ENCODE data around the gene SNRNP25. TPM values are rescaled to one million over a fixed set of nuclear protein-coding genes. Genes with fewer than 3 reads are reported as not detected.

The SNRNP25 gene
- total and polyA plus RNA-seq, 4 donors: 10.3 to 30.9 (median 20.9) TPM

GRCh38 chr16:61879-62281 lies 8.3 kb downstream of the SNRNP25 start:
- 93 to 95% methylated on average over 32 of the region's 32 CpGs for WGBS, 2 donors
- TF ChIP-seq CTCF (IDR thresholded peaks at IDR 0.05; ENCODE audit: control extremely low read depth, extremely low read depth): no peak
- H3K36me3 ChIP-seq (ENCODE audit: control insufficient read depth in 4 of 4, insufficient read depth in 4 of 4, low read length in 4 of 4): peaks cover 0 to 76% (median 27%) of the 10 kb centered on the region in 4 donors
- H3K4me3 ChIP-seq: no peak overlapping the region
- H3K27me3 ChIP-seq (ENCODE audit: control insufficient read depth in 3 of 3, insufficient read depth in 3 of 3, low read length in 2 of 3): no peaks in the 10 kb centered on the region
- no peaks in the 10 kb centered on the region for H3K9me3 ChIP-seq (ENCODE audit: control insufficient read depth in 4 of 4, insufficient read depth in 3 of 4, low read length in 3 of 4)
- ATAC-seq (ENCODE audit: insufficient read depth, low FRiP score) (no peak), DNase-seq (no peak)
- no peak overlapping the region for H3K9ac ChIP-seq (ENCODE audit: insufficient read depth in 1 of 2, low read length in 2 of 2)
- peaks cover 0 to 12% (median 5%) of the 10 kb centered on the region in 5 donors for H3K4me1 ChIP-seq (ENCODE audit: control insufficient read depth in 5 of 5, insufficient read depth in 5 of 5, low read length in 5 of 5)
- no peak overlapping the region for H3K27ac ChIP-seq (ENCODE audit: low read depth in 1 of 2, low read length in 1 of 2)

DNA sequence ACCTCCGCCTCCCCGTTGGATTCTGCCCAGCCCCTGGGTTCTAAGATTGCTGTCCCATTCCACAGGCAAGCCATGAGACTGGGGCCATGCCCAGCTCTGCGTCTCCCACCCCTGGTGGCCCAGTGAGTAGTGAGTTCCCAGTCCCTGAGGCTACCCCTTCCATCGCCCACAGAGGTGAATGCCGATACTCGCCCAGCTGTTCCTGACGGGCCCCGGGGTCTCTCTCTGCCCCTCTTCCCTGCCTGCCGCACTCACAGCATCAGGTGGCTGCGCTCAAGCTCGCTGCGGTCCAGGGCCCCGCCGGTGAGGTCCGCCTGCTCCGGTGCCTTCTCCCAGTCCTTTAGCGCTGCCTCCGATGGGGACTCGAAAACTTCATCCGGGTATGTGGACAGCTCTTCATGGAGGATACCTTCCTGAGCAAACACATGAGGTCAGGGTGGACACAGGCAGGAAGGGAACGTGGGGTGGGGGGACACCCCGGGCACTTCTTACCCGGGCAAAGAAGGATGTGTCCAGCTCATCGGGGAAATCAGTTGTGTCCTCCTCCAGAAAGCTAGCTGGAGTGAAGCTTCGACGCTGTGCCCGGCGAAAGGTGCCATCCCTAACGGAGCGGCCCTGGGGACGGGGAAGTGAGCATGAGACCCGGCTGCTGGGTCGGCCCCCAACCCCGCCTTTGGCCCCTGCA lies 8.8 kb downstream of the SNRNP25 start:
- H3K27me3 ChIP-seq (ENCODE audit: control insufficient read depth in 3 of 3, insufficient read depth in 3 of 3, low read length in 2 of 3): no peaks in the 10 kb centered on the region
- ATAC-seq (ENCODE audit: insufficient read depth, low FRiP score): no peak
- DNase-seq: no peak
- H3K9me3 ChIP-seq (ENCODE audit: control insufficient read depth in 4 of 4, insufficient read depth in 3 of 4, low read length in 3 of 4): no peaks in the 10 kb centered on the region
- no peak overlapping the region for H3K4me3 ChIP-seq
- 96 to 97% methylated on average over 34 of the region's 34 CpGs for WGBS, 2 donors
- no peak overlapping the region for H3K9ac ChIP-seq (ENCODE audit: insufficient read depth in 1 of 2, low read length in 2 of 2)
- no peak for TF ChIP-seq CTCF (IDR thresholded peaks at IDR 0.05; ENCODE audit: control extremely low read depth, extremely low read depth)
- no peak overlapping the region for H3K27ac ChIP-seq (ENCODE audit: low read depth in 1 of 2, low read length in 1 of 2)
- peaks cover 0 to 17% (median 7%) of the 10 kb centered on the region in 5 donors for H3K4me1 ChIP-seq (ENCODE audit: control insufficient read depth in 5 of 5, insufficient read depth in 5 of 5, low read length in 5 of 5)
- H3K36me3 ChIP-seq (ENCODE audit: control insufficient read depth in 4 of 4, insufficient read depth in 4 of 4, low read length in 4 of 4): peaks cover 0 to 71% (median 26%) of the 10 kb centered on the region in 4 donors

DNA sequence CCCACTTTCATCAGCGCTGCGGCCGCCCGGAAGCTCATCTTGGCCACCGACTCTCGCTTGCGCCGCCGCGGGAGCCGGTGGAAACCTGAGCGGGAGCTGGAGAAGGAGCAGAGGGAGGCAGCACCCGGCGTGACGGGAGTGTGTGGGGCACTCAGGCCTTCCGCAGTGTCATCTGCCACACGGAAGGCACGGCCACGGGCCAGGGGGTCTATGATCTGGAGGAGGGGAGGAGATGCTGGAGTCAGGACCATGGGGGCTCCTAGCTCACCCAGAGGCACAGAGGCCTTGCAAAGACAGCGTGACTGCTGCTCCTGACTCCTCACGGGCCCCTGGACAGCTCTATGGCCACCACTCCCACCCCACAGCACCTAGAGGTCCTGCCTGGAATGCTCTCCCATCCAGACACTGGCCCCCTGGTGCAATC lies 9.4 kb downstream of the SNRNP25 start:
- peaks cover 0 to 65% (median 26%) of the 10 kb centered on the region in 4 donors for H3K36me3 ChIP-seq (ENCODE audit: control insufficient read depth in 4 of 4, insufficient read depth in 4 of 4, low read length in 4 of 4)
- ATAC-seq (ENCODE audit: insufficient read depth, low FRiP score): no peak

More for the DNA sequence above, 9.4 kb downstream of the SNRNP25 start:
- 96 to 97% methylated on average over 21 of the region's 21 CpGs for WGBS, 2 donors
- H3K9ac ChIP-seq (ENCODE audit: insufficient read depth in 1 of 2, low read length in 2 of 2): no peak overlapping the region
- peaks cover 0 to 17% (median 8%) of the 10 kb centered on the region in 5 donors for H3K4me1 ChIP-seq (ENCODE audit: control insufficient read depth in 5 of 5, insufficient read depth in 5 of 5, low read length in 5 of 5)
- no peak overlapping the region for H3K4me3 ChIP-seq
- no peak overlapping the region for H3K27ac ChIP-seq (ENCODE audit: low read depth in 1 of 2, low read length in 1 of 2)
- TF ChIP-seq CTCF (IDR thresholded peaks at IDR 0.05; ENCODE audit: control extremely low read depth, extremely low read depth): no peak
- no peaks in the 10 kb centered on the region for H3K9me3 ChIP-seq (ENCODE audit: control insufficient read depth in 4 of 4, insufficient read depth in 3 of 4, low read length in 3 of 4)
- no peaks in the 10 kb centered on the region for H3K27me3 ChIP-seq (ENCODE audit: control insufficient read depth in 3 of 3, insufficient read depth in 3 of 3, low read length in 2 of 3)
- no peak for DNase-seq
